Coronary artery (tissue), 2 donors: ENCODE measurements around the gene PIP4K2A.

Source experiments
- DNase-seq: peaks from one replicate; pipeline ENCODE4 v3.0.0-alpha.2; 2017; ENCODE audit warnings: low spot score
- H3K27ac ChIP-seq, 2 donors: fragments of 200-600 bp; sonication (generic); one replicate each; pipeline ENCODE4 v1.5.1; 2016 to 2019
- H3K4me3 ChIP-seq: fragments of 200-600 bp; sonication (generic); 2 replicates; pipeline ENCODE4 v1.5.1; 2016; ENCODE audit warnings: mild to moderate bottlenecking, moderate library complexity
- CTCF ChIP-seq: fragments of 200-600 bp; sonication (generic); IDR thresholded peaks from one replicate; pipeline ENCODE4 v1.5.1; 2019; ENCODE audit warnings: antibody characterized with exemption

Gene PIP4K2A

GRCh38 chr10:22624287-22624738 is 90.1 kb downstream of the PIP4K2A start:
- no peak for DNase-seq
- Histone ChIP-seq H3K27ac (no peak overlapping the region), H3K4me3 (no peak overlapping the region)
- no peak for TF ChIP-seq CTCF

- H3K27ac ChIP-seq: no peak overlapping the region
- TF ChIP-seq CTCF: no peak
- no peak for DNase-seq
- no peak overlapping the region for H3K4me3 ChIP-seq
These were observed 90.6 kb downstream of the PIP4K2A start for GRCh38 chr10:22623633-22624253.

GRCh38 chr10:22622242-22622806 is 92.1 kb downstream of the PIP4K2A start:
- Histone ChIP-seq H3K4me3 (no peak overlapping the region), H3K27ac (peak overlapping the region in 1 of 2 donors; percentile 8)
- DNase-seq: no peak
- no peak for TF ChIP-seq CTCF

- TF ChIP-seq CTCF: no peak
- Histone ChIP-seq H3K4me3 (no peak overlapping the region), H3K27ac (peak overlapping the region in 1 of 2 donors; percentile 9)
- no peak for DNase-seq
These were observed 92.7 kb downstream of the PIP4K2A start for GRCh38 chr10:22621726-22622125.

GRCh38 chr10:22620929-22621328 is 93.4 kb downstream of the PIP4K2A start:
- no peak overlapping the region for H3K4me3 ChIP-seq
- DNase-seq: no peak
- H3K27ac ChIP-seq: peak overlapping the region; percentile 47 to 74
- TF ChIP-seq CTCF: no peak

- H3K27ac ChIP-seq: peak overlapping the region; percentile 47 to 74
- TF ChIP-seq CTCF: no peak
- peak; percentile 87 for DNase-seq
- no peak overlapping the region for H3K4me3 ChIP-seq
These were observed 94.1 kb downstream of the PIP4K2A start for GRCh38 chr10:22620140-22620857.
